NOMO-1 (cell line): Measurements from ENCODE around the gene STAT4.

Experiments used
- DNase-seq, 2 experiments: peaks; one replicate each; lab custom pipeline; 2025; ENCODE audit not compliant: unreplicated experiment in 2 of 2; lab: John Stamatoyannopoulos, UW

STAT4 gene

DNA sequence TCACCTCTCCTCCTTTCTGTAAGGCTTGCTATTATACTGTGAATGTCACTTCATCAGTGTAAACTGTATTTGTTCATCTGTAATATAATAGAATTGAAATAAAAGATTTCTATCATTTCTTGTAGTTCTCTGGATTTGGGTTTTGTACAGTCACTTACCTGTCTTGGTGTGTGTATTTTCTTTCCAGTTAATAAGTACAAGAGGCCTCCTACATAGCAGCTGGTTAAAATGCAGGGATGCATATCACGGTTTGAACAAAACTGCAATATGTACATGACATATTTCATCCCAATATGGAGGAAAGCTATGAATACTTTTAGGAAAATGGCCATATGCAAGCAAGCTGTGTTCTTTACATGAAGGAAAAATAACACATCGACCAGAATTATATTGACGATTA lies 131.4 kb downstream of the STAT4 start:
- DNase-seq, result no peak

DNA sequence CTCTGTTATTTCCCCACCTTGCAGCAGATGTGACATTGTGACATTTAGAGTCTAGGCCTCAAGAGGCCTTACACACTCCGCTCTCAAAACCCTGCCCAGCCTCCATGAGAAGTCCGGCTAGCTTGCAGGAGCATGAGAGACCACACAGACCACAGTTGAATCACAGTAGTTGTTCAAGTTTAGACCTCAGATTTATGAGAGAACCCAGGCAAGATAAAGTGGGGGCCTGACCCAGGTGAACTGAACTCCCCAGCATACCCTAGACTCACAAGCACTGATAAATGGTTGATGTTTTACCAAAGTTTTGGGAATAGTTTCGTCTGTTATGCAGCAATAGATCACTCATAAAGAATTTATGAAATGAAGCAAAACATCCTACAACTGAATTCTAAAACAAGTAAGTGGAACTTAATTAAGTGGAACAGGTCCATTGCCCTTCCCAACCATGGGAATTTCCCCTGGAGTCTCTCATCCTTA lies 132.1 kb downstream of the STAT4 start:
- DNase-seq, result no peak

DNA sequence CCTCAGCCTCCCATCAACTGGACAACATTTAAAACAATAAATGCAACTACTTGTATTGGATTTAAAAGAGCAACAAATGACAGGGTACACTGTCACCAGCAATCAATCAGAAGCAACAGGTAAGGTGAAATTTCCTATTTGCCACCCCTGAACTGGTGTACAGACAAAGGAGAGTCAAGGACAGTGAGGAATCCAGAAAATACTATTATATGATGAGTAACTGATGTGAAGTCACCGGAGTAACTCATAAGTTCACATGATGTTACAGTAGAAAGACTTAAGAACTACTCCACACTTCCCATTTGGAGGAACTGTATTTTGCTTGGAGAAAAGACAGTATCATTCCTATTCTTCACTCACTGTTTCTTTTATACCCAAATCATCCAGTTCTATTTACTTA lies 132.7 kb downstream of the STAT4 start:
- no peak for DNase-seq

DNA sequence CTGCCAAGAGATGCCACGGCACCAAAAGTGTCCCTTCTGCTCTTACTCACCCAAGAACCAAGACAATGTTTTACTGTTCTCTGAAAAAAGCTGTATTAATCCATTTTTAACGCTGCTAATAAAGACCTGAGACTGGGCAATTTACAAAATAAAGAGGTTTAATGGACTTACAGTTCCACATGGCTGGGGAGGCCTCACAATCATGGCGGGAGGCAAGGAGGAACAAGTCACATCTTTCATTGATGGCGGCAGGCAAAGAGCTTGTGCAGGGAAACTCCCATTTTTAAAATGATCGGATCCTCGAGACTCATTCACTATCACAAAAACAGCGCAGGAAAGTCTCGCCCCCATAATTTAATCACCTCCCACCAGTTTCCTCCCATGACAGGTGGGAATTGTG lies 135.0 kb downstream of the STAT4 start:
- no peak for DNase-seq

DNA sequence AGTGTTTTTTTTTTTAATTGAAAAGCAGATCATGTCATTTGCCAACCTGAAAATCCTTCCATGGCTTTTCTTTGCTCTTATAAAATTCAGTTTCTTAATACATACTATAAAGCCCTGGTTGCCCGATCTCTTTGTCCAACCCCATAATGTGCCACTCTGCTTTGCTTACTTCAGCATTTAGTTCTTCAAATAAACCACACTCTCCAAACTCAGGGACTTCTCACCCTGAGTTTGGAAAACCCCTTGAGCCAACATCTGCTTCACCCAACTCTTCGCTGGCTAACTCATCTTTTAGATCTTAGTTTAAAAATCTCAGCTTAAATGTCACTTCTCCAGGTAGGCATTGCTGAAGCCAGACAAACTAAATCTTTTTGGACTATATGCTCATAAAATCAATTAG lies 135.6 kb downstream of the STAT4 start:
- no peak for DNase-seq

DNA sequence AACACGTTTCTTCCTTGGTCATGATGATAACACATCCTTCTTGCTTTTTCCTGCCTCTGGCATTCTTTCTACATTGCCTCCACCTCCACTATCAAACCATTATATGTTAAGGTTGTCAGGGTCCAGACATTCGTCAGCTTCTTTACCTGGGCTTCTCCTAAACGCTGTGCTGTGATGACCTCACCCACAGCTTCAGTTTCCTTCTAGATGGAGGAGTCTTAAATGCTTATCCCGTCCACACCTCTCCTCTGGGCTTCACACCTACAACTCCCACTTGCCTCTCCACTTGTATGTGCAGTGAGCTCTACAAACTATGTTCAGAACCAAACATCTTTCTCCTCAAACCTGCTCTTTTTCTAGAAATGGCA lies 136.2 kb downstream of the STAT4 start:
- no peak for DNase-seq

DNA sequence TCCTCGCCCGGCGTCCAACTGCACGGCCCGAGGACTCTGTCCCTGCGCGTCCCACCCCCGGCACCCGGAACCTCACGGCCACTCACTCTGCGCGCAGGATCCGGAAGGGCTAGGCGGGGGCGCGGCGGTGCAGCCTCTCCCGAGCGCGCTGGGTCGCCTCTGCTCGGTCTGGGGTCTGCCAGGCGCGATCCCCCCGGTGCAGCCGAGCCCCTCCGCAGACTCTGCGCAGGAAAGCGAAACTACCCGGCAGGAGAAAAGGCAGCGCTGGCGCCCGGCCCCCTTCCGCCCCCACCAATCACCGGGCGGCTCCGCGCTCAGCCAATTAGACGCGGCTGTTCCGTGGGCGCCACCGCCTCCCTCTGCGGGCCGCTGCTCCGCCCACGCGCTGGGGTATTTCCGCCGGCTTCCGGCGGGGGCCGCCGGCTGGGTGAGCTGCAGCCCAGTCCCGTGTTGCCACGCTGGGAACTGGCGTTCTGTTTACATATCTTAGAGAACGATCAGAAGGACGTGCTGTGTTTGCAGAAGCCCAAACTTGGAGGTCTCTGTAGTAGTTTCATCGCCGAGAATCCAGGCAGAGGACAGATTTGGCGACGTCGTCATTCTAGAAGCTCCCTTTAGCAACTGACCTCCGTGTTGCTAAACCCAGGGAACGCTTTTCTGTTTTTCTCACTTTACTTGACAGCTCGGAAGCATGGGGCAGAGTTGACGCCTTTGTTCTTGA lies 136.7 kb downstream of the STAT4 start, which contains the start of gene STAT1:
Gene STAT1, minus strand, starts transcription at position 240 of the 721 bp plus-strand sequence. CDS start 4,168 bp downstream, outside the sequence.
- DNase-seq, result peak; percentile 79 to 97

DNA sequence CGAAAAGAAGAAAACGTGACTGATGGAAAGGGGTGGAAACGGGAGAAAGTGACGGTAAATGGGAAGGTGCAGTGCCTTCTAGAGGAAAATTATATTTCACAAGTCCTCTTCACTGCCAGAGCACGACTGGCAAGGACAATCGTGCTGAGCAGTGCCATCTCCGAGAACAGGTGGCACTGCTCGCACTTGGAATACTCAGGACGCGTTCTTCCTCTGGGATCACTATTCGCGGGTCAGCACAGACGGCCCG lies 137.2 kb downstream of the STAT4 start:
- DNase-seq, result no peak

DNA sequence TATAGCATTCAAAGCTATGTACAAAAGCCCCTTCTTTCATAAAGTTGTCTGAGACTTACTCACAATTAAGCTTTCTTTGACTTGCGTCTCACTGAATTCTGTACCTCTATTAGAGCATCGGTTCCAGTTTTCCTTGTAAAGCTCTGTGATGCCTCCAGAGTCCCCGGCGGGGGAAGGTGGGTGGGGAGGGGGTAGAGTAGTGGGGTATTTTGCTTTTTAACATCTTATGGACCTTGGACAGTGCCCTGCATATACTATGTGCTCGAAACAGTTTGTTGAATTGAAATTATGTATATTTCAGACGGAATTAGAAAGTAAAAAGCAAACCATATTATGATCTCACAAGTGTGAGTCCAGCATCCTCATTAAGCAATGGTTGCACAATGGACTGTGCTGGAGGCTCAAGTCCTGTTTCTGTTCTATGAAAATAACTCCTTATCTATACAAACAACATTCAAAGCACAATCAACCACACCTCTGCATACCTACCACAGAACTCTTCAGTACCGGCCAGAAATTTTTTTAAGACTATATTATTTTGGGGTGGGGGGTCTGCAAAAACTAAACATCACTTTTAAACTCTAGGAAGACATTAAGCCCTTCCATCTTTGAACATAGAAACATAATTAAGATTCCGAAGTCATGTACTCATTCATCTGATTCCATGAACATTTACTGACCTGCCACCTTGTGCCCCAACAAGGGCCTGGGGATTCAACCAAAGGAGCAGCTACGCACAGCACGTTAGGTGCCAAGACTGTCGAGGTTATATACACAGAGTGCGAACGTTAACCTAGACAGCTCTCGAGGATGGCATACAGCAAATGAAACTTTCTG lies 137.7 kb downstream of the STAT4 start:
- DNase-seq, result peak; percentile 14 to 40

DNA sequence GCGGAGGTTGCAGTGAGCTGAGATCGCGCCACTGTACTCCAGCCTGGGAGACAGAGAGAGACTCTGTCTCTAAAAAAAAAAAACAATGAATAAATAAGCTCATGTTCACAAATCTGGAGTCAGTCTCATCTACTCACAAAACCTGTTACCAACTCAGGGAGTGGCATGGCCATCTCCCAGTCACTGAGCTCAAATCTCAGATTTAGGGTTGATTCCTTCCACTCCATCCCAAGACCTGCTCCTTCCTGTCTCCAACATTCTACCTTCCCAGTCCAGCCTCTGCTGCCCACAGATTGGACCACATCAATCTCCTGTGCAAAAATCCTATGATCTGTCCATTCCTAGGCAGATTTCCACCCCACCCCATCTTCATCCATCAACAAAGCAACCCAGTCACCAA lies 138.4 kb downstream of the STAT4 start:
- no peak for DNase-seq

DNA sequence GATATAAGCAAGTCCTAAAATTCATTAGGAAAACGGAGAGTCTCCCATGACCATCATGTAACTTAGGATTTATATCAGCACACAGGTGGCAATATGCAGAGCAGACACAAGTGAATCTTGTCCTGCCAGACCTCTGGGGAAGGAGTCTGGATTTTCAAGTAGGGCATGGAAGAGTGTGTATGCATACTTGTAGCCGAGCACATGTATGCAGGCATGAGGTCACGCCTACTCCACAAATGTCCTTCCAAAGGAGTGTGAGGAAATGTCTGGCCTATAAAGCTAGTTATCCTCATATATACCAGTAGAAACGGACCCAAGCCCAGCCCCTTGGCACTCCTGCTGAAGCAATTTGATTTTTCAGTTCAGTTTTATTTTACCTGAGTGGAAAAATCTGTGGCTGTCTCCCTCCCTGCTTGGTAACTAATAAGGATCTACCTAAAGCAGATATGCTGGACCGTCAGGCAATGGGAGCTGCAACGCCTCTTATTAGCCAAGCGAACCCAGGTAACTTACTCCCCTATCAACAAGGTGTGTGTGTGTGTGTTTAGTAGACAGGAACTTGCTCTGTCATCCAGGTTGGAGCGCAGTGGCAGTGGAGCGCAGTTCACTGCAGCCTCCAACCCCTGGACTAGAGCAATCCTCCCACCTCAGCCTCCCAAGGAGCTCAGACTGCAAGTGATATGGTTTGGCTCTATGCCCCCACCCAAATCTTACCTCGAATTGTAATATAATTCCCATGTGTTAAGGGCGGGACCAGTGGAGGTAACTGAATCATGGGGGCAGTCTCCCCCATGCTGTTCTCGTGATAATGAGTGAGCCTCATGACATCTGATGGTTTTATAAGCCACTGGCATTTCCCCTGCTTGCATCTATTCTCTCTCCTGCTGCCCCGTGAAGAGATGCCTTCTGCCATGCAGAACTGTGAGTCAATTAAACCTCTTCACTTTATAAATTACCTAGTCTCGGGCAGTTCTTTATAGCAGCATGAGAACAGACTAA lies 139.6 kb downstream of the STAT4 start:
- DNase-seq, result no peak

DNA sequence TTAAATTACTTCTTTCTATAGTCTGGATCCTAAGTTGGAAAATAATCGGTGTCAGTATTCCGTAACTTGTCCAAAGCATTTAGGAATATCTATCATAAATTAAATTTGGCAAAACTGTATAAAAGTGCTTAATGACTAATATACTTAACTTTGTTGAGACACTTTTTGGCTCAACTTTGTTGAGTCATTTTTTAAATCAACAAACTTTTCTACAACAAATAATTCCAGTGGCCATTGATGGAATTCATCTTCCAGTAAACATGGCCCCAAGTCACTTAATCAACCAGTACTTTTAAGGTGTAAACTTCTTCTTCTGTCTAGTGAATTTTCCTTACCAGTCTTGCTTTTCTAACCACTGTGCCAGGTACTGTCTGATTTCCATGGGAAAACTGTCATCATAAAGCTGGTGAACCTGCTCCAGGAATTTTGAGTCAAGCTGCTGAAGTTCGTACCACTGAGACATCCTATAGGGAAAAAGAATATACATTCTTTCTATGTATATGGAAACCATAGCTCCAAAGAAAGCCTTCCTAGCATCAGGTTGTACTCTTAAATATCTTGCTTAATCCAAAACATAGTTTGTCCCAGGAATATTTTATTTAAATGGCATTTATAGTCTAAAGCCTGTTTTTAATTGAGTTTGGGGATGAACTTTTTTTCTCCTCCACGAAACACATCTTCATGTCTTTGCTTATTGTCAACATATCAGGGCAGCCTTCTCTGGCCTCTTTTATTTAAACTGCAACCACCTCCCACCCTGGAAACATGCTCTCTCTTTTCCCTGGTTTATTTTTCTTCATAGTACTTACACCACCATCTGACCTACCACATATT lies 141.0 kb downstream of the STAT4 start:
- DNase-seq, result no peak

DNA sequence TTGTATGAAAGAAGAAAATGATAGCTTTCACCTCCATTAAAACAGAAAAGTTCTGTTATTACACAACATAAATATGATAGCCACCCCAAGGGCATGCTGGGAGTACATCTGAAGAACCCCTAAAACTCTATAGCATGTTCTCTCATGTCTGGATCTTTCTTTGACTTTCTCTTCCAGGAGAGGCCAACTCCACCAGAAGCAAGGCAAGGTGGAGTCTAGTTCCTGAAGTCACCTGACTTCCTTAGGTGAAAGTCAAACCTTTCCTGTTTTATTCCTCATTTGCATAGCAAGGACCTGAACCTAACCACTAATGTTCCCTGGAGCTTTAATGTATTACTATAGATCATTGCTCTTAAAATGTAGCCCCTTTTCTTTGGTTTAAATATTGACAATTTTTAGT lies 142.5 kb downstream of the STAT4 start:
- no peak for DNase-seq

DNA sequence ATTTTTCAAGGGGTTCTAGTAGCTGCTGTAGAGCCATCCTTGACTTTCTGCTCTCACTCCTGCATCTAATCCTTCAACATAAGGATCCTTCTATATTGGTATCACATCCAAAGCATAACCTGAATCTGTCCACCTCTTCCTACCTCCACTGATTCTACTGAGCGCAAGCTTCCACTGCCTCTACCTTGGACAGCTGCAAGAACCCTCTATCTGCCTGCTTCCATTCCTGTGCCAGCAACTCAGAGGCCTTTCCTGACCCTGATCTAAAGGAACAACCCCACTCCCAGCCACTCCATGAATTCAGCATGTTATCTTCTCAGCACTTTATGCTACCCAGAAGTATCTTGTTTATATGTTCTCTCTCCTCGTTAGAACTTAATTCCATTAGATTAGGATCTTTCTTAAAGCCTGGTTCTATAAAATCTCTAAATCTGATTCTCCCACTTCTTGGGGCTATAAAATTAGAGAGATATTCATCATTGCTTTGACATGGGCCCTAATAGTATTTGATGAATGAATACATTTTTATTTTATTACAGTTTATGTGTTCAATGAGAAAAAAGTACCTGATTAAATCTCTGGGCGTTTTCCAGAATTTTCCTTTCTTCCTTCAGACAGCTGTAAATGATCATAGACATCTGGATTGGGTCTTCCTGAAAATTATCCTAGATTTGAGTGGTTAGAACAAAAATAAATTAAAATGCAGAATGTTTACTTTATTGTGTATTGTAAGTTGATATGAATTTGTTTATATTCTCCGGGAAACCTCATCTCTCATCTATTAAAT lies 143.6 kb downstream of the STAT4 start:
- no peak for DNase-seq

DNA sequence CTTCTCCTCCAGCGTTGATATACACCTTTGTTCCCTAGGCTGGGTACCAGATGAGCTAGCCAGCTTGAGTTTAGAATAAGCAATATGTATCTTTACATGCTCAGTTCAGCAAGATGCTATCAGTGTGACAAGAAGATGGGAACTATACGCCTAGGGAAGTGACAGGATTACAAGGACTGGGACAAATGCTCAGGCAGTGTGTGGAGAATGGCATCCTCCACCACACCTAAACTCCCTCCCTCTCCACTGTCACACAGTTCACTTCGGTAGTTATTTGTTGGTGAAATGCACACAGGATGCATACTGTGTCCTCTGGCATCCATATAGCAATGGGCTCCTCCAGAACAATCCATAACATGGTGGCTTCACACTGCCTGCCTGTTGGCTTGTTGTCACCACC lies 144.5 kb downstream of the STAT4 start:
- DNase-seq, result no peak

DNA sequence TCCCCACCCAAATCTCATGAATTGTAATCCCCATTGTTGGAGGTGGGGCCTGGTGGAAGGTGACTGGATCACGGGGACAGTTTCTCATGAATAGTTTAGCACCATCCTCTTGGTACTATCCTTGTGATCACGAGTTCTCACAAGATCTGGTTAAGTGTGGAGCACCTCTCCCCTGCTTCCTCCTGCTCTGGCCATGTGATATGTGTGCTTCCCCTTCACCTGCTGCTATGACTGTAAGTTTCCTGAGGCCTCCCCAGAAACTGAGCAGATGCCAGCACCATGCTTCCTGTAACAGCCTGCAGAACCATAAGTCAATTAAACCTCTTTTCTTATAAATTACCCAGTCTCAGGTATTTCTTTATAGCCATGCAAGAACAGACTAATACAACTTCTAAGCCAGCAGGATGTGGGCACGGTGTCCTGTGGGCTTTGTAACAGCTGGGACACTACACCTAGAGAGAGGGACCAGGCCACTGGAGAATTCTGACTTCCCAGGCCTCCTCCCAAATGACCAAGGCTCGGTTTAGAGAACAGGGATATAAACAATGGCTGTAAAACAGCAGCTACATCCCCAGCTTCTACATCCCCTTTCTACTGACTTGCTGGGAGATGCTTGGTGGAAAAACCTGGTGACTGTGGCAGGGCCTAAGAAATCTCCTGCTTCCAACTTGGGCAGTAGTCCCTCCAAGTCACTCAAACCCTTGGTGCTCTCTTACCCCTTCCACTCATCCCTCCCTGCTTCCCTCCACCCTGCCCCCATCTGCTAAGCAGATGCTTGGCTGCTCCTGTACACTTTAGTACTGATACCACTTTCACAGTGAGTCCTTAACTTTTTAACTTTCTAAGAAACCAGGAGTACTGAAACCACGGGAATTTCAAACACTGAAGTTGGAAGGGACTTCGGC lies 147.1 kb downstream of the STAT4 start:
- DNase-seq, result no peak

DNA sequence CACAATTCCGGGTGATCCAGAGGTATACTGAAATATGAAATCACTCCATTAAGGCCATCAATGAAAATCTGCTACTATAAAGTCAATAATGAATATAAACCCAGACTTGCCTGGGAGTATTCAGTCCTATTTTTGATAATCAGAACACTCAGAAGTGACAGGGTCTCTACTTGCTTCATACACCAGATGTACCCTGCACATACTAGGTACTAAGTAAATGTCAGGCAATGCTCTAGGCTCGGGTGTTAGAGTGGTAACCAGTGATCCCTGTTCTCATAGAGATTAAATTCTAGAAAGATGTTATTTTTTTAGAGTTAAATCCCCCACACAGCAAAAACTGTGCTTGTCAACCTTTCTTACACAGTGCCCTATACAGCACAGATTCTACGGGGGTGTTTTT lies 149.2 kb downstream of the STAT4 start:
- no peak for DNase-seq

DNA sequence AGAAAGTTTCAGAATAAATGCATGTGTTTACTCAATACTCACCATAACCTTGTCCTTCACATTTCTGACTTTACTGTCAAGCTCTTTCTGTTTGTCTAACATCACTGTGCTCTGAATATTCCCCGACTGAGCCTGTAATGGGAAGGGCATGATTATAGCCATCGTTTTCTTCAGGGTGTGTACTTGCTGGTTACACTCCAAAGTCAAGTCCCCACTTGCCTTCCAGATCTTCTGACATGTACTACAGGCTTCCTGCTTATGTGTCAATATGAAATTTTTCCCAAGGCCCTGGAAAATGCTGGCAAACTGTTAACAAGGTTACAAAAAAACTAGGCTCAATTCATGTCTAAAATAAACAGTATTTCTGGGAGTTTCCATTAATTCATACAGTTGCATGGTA lies 149.8 kb downstream of the STAT4 start:
- DNase-seq, result no peak
